T-helper 1 cell treated with Interleukin-12 subunit alpha and Interleukin-12 subunit beta and Interleukin-4 antibody, amounts not matched to agents 30 ng/mL and 1 ng/mL, for 36 hours (primary cell): ENCODE measurements around the gene HLF. TPM values are rescaled to one million over a fixed set of nuclear protein-coding genes. Genes with fewer than 3 reads are reported as not detected.
"Not testable (repeated sequence)": the region's sequence is repeated elsewhere in the genome, so short reads cannot be mapped to it uniquely, and the experiment has no call there.

Source experiments
- intact Hi-C: fragments of 100-400 bp; cut with micrococcal nuclease; formaldehyde crosslinking; loops from one replicate; pipeline ENCODE4 v1.15.1; 2024
- total RNA-seq: library from RNA; stranded (reverse); gene quantifications from 2 replicates; pipeline ENCODE4 v1.2.3, GENCODE V29; 2022

Gene HLF
- total RNA-seq, 1 donor from 2014 or later: 2.4 TPM

GRCh38 chr17:55323518-55324295, 58.9 kb downstream of the HLF start:
- intact Hi-C loops: loop anchor here (1.0 kb wide), 1 partner anchor 25 kb away; no protein-coding TSS in a partner anchor

GRCh38 chr17:55324296-55324978, 59.7 kb downstream of the HLF start:
- intact Hi-C loops: loop anchor here (1.0 kb wide), 1 partner anchor 24 kb away; no protein-coding TSS in a partner anchor

GRCh38 chr17:55325406-55325805, 60.6 kb downstream of the HLF start:
- intact Hi-C loops: no loop called here

GRCh38 chr17:55326030-55326429, 61.3 kb downstream of the HLF start:
- intact Hi-C loops: no loop called here

- intact Hi-C loops: no loop called here
Measured at GRCh38 chr17:55327225-55328088, 62.7 kb downstream of the HLF start.

GRCh38 chr17:55328514-55328913, 63.8 kb downstream of the HLF start:
- intact Hi-C loops: not testable (repeated sequence)

GRCh38 chr17:55330344-55330933, 65.7 kb downstream of the HLF start:
- intact Hi-C loops: no loop called here

GRCh38 chr17:55332296-55333041, 67.7 kb downstream of the HLF start:
- intact Hi-C loops: no loop called here

- intact Hi-C loops: loop anchor here (2.0 kb wide), 1 partner anchor 15 kb away; no protein-coding TSS in a partner anchor
Measured at GRCh38 chr17:55334285-55334684, 69.5 kb downstream of the HLF start.

GRCh38 chr17:55334881-55335540, 70.3 kb downstream of the HLF start:
- intact Hi-C loops: loop anchor here (2.0 kb wide), 1 partner anchor 14 kb away; no protein-coding TSS in a partner anchor

- intact Hi-C loops: loop anchor here (2.0 kb wide), 1 partner anchor 13 kb away; no protein-coding TSS in a partner anchor
Measured at GRCh38 chr17:55335625-55336024, 70.9 kb downstream of the HLF start.

- intact Hi-C loops: no loop called here
Measured at GRCh38 chr17:55336426-55336825, 71.7 kb downstream of the HLF start.

- intact Hi-C loops: no loop called here
Measured at GRCh38 chr17:55340176-55340575, 75.4 kb downstream of the HLF start.

GRCh38 chr17:55340686-55341085, 75.9 kb downstream of the HLF start:
- intact Hi-C loops: no loop called here

GRCh38 chr17:55341432-55341831, 76.7 kb downstream of the HLF start:
- intact Hi-C loops: no loop called here

GRCh38 chr17:55342800-55343585, 78.2 kb downstream of the HLF start:
- intact Hi-C loops: no loop called here

- intact Hi-C loops: loop anchor here (1.0 to 2.0 kb wide), 6 partner anchors 29 to 376 kb away; partner anchors contain the start of genes COX11, HLF, MMD and STXBP4
Measured at GRCh38 chr17:55343900-55344513, 79.2 kb downstream of the HLF start.

GRCh38 chr17:55344514-55344997, 79.8 kb downstream of the HLF start:
- intact Hi-C loops: loop anchor here (1.0 to 2.0 kb wide), 6 partner anchors 29 to 376 kb away; partner anchors contain the start of genes COX11, HLF, MMD and STXBP4
